K562 (cell line): Measurements from ENCODE around the gene CRYZ. TPM values are rescaled to one million over a fixed set of nuclear protein-coding genes. Genes with fewer than 3 reads are reported as not detected.

Experiments
- ATAC-seq: fragments of 200-7000 bp; cut with Tn5 transposase; 3 replicates; pipeline ENCODE4 v1.9.1; 2020; ENCODE audit warnings: moderate library complexity
- BruUV-seq: library from RNA; stranded (reverse); fragments of 400-500 nt; replicated peaks from 2 replicates; lab custom pipeline; 2021; lab: Mats Ljungman, UMichigan
- CTCF ChIA-PET: fragments of 300-600 bp; formaldehyde crosslinking; extraction: SDS; loops from one replicate; lab custom pipeline; 2021; ENCODE audit warnings: low intra/inter-chr PET ratio; lab: Yijun Ruan, JAX
- POLR2A ChIA-PET: fragments of 300-600, 350-650 bp; sonication (Branson Sonifier 250); formaldehyde crosslinking; extraction: SDS; loops from one replicate; lab custom pipeline; 2021; ENCODE audit warnings: antibody characterized with exemption, inconsistent platforms; lab: Yijun Ruan, JAX
- DNase-seq, 4 experiments: peaks; one replicate each; pipeline versions ENCODE4 v3.0.0 to v3.0.0-alpha.2; 2011 to 2018; ENCODE audit warnings: low spot score in 3 of 4, mixed read lengths in 3 of 4; ENCODE audit errors: extremely low read depth in 1 of 4
- FAIRE-seq: peaks from 2 replicates; lab custom pipeline; 2011; peaks lifted over from hg19 to GRCh38; lab: Jason Lieb, UNC
- H2AFZ ChIP-seq: 2 replicates; pipeline ENCODE4 v1.6.0; 2011; ENCODE audit warnings: low read depth, low read length, control low read depth, inconsistent platforms
- H3K27ac ChIP-seq: fragments of 200-600 bp; 3 replicates; pipeline ENCODE4 v1.8.0; 2011; ENCODE audit warnings: low read depth, mild to moderate bottlenecking, control low read depth, inconsistent platforms, low read length, moderate library complexity, mixed read lengths; ENCODE audit errors: extremely low read depth
- H3K27me3 ChIP-seq, 2 experiments: fragments of 300-600 bp in 1 of 2; 2 replicates in 1 of 2; 3 replicates in 1 of 2; pipeline versions ENCODE4 v1.6.0 to v1.8.0; 2011; ENCODE audit warnings: inconsistent platforms in 2 of 2, low read length in 2 of 2, mild to moderate bottlenecking in 1 of 2, mixed read lengths in 1 of 2, moderate library complexity in 1 of 2; ENCODE audit not compliant: control insufficient read depth in 2 of 2, insufficient read depth in 2 of 2
- H3K36me3 ChIP-seq: fragments of 300-600 bp; 3 replicates; pipeline ENCODE4 v1.8.0; 2011; ENCODE audit warnings: mild to moderate bottlenecking, low read length, inconsistent platforms; ENCODE audit not compliant: control insufficient read depth, insufficient read depth
- H3K4me1 ChIP-seq, 2 experiments: fragments of 200-600 bp in 1 of 2; replicated peaks in 1 of 2; 2 replicates in 1 of 2; 3 replicates in 1 of 2; pipeline versions ENCODE4 v1.5.1 to v1.8.0; 2011; ENCODE audit warnings: inconsistent platforms in 2 of 2, low read length in 2 of 2, mild to moderate bottlenecking in 1 of 2, mixed read lengths in 1 of 2, moderate library complexity in 1 of 2; ENCODE audit not compliant: control insufficient read depth in 2 of 2, insufficient read depth in 2 of 2
- H3K4me2 ChIP-seq: 2 replicates; pipeline ENCODE4 v1.6.1; 2011; ENCODE audit warnings: low read length, control low read depth, inconsistent platforms, mixed read lengths; ENCODE audit not compliant: insufficient read depth
- H3K4me3 ChIP-seq: fragments of 200-600 bp; sonication (generic), shearing (Covaris generic); 2 replicates; pipeline ENCODE4 v1.5.1; 2016; ENCODE audit warnings: control low read depth, inconsistent platforms
- H3K79me2 ChIP-seq: fragments of 200-600 bp; 3 replicates; pipeline ENCODE4 v1.8.0; 2011; ENCODE audit warnings: low read length, inconsistent platforms; ENCODE audit not compliant: control insufficient read depth, insufficient read depth
- H3K9ac ChIP-seq, 2 experiments: 2 replicates each; pipeline versions ENCODE4 v1.6.0 to v1.6.1; 2011; ENCODE audit warnings: low read depth in 2 of 2, low read length in 2 of 2, control low read depth in 1 of 2, inconsistent platforms in 1 of 2, mild to moderate bottlenecking in 1 of 2, mixed read lengths in 1 of 2; ENCODE audit not compliant: insufficient read depth in 1 of 2
- H3K9me1 ChIP-seq: one replicate; pipeline ENCODE4 v1.6.0; 2011; ENCODE audit warnings: inconsistent platforms, mild to moderate bottlenecking, low read length, moderate library complexity; ENCODE audit not compliant: control insufficient read depth, insufficient read depth
- H3K9me3 ChIP-seq: replicated peaks from 2 replicates; pipeline ENCODE4 v1.5.1; 2011; ENCODE audit warnings: low read depth, low read length, inconsistent platforms; ENCODE audit not compliant: control insufficient read depth, insufficient read depth
- H4K20me1 ChIP-seq: replicated peaks from 2 replicates; pipeline ENCODE4 v1.6.1; 2011; ENCODE audit warnings: low read length, inconsistent platforms, mixed read lengths; ENCODE audit not compliant: control insufficient read depth, insufficient read depth
- CBX1 ChIP-seq: sonication (generic); IDR thresholded peaks from 2 replicates; pipeline ENCODE4 v1.6.1; 2016; ENCODE audit warnings: antibody characterized with exemption, low read depth, mild to moderate bottlenecking
- CBX3 ChIP-seq, 2 experiments: IDR thresholded peaks; 1 replicate in 1 of 2; 2 replicates in 1 of 2; pipeline ENCODE4 v1.6.1; 2012; ENCODE audit warnings: inconsistent platforms in 2 of 2, low read length in 2 of 2, borderline replicate concordance in 1 of 2, control low read depth in 1 of 2
- CBX5 ChIP-seq: IDR thresholded peaks from 2 replicates; pipeline ENCODE4 v1.6.1; 2014; ENCODE audit warnings: low read depth, borderline replicate concordance
- ETV6 ChIP-seq, 3 experiments: fragments of 150-350 bp in 1 of 3; sonication (generic) in 1 of 3; formaldehyde crosslinking in 1 of 3; IDR thresholded peaks; 2 replicates each; pipeline versions ENCODE4 v1.6.1 to v1.8.0; 2014 to 2022; ENCODE audit warnings: borderline replicate concordance in 2 of 3, low read depth in 2 of 3, antibody characterized with exemption in 1 of 3, low read length in 1 of 3, mild to moderate bottlenecking in 1 of 3, missing genetic modification reagents in 1 of 3
- NFRKB ChIP-seq: fragments of 450-650 bp; IDR thresholded peaks from 2 replicates; pipeline ENCODE4 v1.6.1; 2016; ENCODE audit warnings: low read depth
- TRIM24 ChIP-seq, 2 experiments: fragments of 450-650 bp; IDR thresholded peaks; 2 replicates each; pipeline ENCODE4 v1.6.1; 2016
- TRIM28 ChIP-seq: fragments of 450-650 bp; IDR thresholded peaks from 2 replicates; pipeline ENCODE4 v1.6.1; 2017
- ZFP36 ChIP-seq: fragments of 150-350 bp; IDR thresholded peaks from 2 replicates; pipeline ENCODE4 v1.6.1; 2018; ENCODE audit warnings: low read length, low read depth; ENCODE audit not compliant: partially characterized antibody
- WGBS: fragments of 100-300 bp; shearing (Covaris generic); methylation state at CpG from one replicate; pipeline ENCODE4 v1.1.6; 2016; ENCODE audit warnings: low coverage, mixed read lengths; ENCODE audit not compliant: insufficient coverage; ENCODE audit errors: missing lambda C conversion rate; 5-methylcytosine and 5-hydroxymethylcytosine counted together
- in situ Hi-C: fragments of 300-500 bp; cut with MboI; formaldehyde crosslinking; loops from 4 replicates; pipeline ENCODE4 v1.15.0; 2018; ENCODE audit warnings: inconsistent platforms, mixed read lengths
- intact Hi-C: fragments of 100-400 bp; cut with micrococcal nuclease; formaldehyde crosslinking; loops from 2 replicates; pipeline ENCODE4 v1.14.2; 2022
- polyA plus RNA-seq, 8 experiments: library from polyadenylated mRNA; depleted of rRNA in 4 of 8; stranded (reverse) in 5 of 8; unstranded in 3 of 8; fragments of >200 nt; fragmentation: Nextera tagmentation in 2 of 8; fragmentation: Illumina TruSeq in 1 of 8; extraction: Ambion mirVana in 2 of 8; extraction: Trizol in 1 of 8; gene quantifications; 2 replicates each; pipeline versions ENCODE4 v1.2.1 to v1.2.3, GENCODE V29; 2011 to 2014; ENCODE audit warnings: inconsistent platforms in 1 of 8, missing spikeins in 1 of 8
- total RNA-seq, 7 experiments: library from RNA; depleted of rRNA in 6 of 7; stranded (reverse); fragments of >200 nt in 6 of 7; fragmentation: Illumina TruSeq in 2 of 7; extraction: Trizol in 2 of 7; gene quantifications; 2 replicates each; pipeline versions ENCODE4 v1.2.1 to v1.2.3, GENCODE V29; 2011 to 2021; ENCODE audit warnings: low replicate concordance in 1 of 7
- TF ChIP-seq, protein P1 (sequence below): fragments of 250-450 bp; sonication (Bioruptor Pico); IDR thresholded peaks from 2 replicates; pipeline ENCODE4 v1.5.0; 2020; ENCODE audit warnings: mild to moderate bottlenecking, borderline replicate concordance

The CRYZ gene
- total and polyA plus RNA-seq, 9 of the 15 experiments (the other 6 are each of a cell fraction or from before 2014, with no cell fraction given) = 51.7 to 179 (median 81.4) TPM

DNA sequence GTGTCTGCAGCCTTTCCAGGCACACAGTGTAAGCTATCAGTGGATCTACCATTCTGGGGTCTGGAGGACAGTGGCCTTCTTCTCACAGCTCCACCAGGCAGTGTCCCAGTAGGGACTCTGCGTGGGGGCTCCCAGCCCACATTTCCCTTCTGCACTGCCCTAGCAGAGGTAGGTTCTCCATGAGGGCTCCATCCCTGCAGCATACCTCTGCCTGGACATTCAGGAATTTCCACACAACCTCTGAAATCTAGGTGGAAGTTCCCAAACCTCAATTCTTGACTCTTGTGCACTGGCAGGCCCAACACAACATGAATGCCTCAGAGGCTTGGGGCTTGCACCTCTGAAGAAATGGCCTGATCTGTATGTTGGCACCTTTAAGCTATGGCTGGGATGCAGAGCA is 6.8 kb downstream of the CRYZ start:
- BruUV-seq = no TSS peak
- FAIRE-seq (no peak), DNase-seq (no peak), ATAC-seq (no peak)
- TF ChIP-seq CBX1 (peak; percentile 37; the same call in 1 of the 2 replicates), ETV6 (IDR thresholded peaks at IDR 0.05; ENCODE audit: borderline replicate concordance in 1 of 2, low read depth in 2 of 2, low read length in 1 of 2) (no peak), ETV6 (CRISPR knock-in tag; IDR thresholded peaks at IDR 0.05; ENCODE audit: borderline replicate concordance) (no peak), NFRKB (no peak), CBX3 (IDR thresholded peaks at IDR 0.05; ENCODE audit: borderline replicate concordance in 1 of 2, low read length in 2 of 2) (peak in 1 of 2 experiments; percentile 90; a peak in 2 of 3 replicates), TRIM28 (peak; percentile 73; the same call in 1 of the 2 replicates), ZFP36 (peak; percentile 46), CBX5 (peak; percentile 95), TRIM24 (IDR thresholded peaks at IDR 0.05) (peak in 1 of 2 experiments; percentile 24; a peak in 1 of 4 replicates)
- TF ChIP-seq, protein P1, sequence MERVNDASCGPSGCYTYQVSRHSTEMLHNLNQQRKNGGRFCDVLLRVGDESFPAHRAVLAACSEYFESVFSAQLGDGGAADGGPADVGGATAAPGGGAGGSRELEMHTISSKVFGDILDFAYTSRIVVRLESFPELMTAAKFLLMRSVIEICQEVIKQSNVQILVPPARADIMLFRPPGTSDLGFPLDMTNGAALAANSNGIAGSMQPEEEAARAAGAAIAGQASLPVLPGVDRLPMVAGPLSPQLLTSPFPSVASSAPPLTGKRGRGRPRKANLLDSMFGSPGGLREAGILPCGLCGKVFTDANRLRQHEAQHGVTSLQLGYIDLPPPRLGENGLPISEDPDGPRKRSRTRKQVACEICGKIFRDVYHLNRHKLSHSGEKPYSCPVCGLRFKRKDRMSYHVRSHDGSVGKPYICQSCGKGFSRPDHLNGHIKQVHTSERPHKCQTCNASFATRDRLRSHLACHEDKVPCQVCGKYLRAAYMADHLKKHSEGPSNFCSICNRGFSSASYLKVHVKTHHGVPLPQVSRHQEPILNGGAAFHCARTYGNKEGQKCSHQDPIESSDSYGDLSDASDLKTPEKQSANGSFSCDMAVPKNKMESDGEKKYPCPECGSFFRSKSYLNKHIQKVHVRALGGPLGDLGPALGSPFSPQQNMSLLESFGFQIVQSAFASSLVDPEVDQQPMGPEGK (CRISPR knock-in tag) = no peak
- POLR2A ChIA-PET = no interaction called here
- H3K9ac ChIP-seq = no peak overlapping the region
- peaks cover 0 to 13% of the 10 kb centered on the region in 2 experiments; a peak in 2 of 5 replicates for H3K4me1 ChIP-seq
- intact Hi-C loops (no loop called here), in situ Hi-C loops (no loop called here)
- peaks cover 4% of the 10 kb centered on the region for H3K9me3 ChIP-seq
- no peaks in the 10 kb centered on the region for H4K20me1 ChIP-seq
- no peak overlapping the region for H3K4me3 ChIP-seq
- no peak overlapping the region for H3K27ac ChIP-seq
- H3K4me2 ChIP-seq = no peak overlapping the region
- H3K27me3 ChIP-seq = no peaks in the 10 kb centered on the region
- H3K36me3 ChIP-seq = peaks cover 36% of the 10 kb centered on the region
- CTCF ChIA-PET = no interaction called here
- WGBS = 100% methylated on average over 1 of the region's 1 CpG
- peaks cover 12% of the 10 kb centered on the region; the same call in 2 of the 3 replicates for H3K79me2 ChIP-seq
- no peak overlapping the region for H2AFZ ChIP-seq
- no peaks in the 10 kb centered on the region for H3K9me1 ChIP-seq
